ENCODE data around the gene PATJ.

Gene PATJ

DNA sequence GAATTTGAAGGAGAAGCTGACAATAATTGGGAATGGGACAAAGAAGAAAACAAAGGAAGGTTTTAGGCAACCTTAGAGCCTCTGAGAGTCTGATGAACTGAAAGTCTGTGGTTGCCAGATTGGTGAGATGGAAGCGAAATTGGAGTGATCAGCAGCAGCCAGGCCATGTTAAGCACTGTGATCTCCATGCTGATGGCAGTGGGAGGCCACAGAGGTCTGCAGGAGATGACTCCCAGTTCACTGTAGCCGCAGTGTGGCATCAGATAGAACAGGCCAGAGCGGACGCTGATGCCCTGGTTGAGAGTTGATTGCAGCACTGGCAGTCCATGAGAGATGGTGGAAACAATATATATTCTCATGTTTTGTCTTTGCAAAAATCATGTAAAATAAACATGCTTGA is 314.9 kb downstream of the PATJ start:
- no peak for DNase-seq

DNA sequence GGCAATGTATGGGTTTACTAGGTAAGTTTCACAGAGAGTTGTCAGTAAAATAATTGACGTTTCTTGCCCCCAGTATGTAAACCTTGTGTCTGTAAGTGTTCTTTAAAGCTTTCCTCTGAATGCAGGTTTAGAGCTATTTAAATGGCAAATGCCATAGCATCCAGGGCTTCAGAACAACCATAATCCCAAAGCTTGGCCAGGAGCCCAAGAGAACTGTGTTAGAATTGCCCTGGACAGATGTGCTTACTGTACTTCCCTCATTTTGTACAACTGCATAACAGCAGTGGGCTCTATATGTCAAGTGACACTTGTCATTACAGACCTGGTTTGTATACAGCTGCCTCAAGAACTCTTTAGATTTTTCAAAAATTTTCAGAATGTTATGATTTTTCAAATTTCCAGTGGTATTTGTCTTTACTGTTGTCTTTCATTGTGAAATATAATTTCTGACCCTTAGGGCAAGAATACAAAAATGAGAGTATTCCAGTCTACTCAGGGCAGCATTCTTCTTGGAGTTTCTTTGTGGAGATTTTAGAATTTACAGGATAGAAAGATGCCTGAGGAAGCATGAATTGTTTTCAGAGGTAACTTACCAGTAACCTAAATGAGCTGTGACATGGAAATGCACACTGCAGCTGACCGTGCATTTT is 315.5 kb downstream of the PATJ start:
- DNase-seq, result no peak

DNA sequence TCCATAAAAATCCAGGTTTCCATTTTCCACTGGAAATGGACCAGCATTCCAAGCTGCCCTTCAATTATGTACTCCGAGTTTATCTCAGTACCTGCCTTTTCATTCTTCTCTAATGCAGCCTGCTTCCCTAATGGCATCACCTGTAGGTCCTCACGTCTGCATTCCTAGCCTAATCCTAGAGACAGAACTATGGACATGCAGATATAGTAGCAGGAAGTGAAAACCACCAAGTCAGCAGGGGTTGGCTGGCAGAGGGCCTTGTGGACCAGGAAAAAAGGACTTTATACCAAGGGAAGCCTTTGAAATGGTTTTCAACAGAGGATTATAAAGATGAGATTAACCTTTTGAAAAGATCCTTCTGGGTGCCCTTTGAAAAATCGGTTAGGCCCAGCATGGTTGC is 316.7 kb downstream of the PATJ start:
- no peak for DNase-seq

DNA sequence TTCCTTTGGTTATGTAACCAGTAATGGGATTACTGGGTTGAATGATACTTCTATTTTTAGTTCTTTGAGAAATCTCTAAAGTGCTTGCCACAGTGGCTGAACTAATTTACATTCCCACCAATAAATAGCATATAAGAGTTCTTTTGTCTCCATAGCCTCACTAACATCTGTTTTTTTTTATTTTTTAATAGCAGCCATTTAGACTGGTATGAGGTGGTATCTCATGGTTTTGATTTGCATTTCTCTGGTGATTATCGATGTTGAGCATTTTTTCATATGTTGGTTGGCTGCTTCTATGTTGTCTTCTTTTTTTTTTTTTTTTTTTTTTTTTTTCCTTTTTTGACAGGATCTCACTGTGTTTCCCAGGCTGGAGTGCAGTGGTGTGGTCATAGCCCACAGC is 319.8 kb downstream of the PATJ start:
- DNase-seq, result no peak

DNA sequence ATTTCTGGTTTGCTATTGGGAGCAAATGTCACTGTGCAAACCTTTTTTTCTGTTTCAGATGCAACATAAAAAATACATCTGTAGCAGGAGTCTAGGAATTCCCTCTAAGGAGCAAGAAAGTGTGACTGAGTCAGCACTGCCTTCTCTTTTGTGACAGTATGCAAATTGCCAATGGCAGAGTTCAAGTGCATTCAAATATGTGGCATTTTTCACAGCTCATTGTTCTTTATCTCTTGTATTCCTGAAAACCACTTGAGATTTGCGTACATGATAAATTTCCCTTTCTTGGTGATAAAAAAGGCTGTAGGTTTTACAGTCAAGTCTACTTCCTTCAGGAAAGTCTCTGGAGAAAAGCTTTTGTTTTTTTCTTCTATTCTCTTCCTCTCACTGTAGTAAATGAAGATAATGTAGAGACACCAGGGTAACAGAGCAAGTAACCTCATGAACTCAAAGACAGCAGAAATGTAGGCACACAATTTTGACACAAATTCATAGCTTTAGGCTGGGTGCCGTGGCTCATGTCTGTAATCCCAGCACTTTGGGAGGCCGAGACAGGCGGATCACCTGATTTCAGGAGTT is 322.6 kb downstream of the PATJ start:
- no peak for DNase-seq

DNA sequence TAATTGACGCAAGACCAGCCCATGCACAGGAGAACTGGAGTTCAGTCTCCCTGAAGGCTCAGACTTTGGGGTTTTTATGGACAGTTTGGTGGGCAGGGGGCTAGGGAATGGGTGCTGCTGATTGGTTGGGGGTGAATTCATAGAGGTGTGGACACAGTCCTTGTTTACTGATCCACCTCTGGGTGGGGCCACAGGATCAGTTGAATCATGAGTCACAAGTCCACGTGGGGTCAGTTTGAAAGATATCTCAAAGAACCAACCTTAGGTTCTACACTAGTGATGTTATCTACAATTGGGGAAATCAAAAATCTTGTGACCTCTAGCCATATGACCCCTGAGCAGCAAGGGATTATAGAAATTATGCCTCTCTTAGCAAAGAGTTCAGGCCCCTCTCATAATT is 324.4 kb downstream of the PATJ start:
- DNase-seq, result no peak

DNA sequence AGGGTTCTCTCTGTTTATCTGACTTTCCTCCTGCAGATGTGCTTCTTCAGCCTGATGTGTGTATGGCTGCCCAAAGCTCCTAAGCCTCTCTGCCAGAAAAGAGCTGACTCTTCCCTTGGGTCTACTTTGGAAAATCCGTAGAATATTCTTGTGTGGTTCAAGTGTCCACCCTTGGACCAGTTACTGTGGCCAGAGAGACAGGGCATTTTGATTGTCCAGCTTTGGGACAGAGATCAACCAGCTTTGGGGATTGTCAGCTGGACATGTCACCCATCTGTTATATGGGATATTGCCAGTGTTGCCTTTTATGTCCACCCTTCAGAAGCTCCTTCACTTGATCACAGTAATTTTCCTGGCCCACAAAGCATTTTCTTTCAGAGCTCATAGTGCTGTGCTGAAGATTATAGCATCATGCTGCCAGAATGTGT is 326.1 kb downstream of the PATJ start:
- no peak for DNase-seq

DNA sequence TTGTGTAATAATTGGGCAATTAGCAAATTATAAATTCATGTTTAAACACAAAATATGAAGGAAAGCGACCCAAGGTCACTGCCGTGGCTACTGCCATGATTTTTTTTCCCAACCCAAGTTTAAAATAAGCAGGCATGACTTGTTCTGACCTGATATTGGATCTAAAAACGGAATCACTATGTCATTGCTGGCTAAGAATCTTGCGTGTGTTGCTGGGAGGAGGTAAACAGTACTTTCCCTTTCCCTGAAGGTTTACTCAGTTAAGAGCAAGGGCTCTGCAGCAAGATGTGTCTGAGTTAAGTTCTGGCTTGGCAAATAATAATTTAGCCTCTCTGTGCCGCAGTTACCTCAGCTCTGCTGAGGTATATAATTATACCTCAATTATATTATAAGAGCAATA is 326.7 kb downstream of the PATJ start:
- no peak for DNase-seq

DNA sequence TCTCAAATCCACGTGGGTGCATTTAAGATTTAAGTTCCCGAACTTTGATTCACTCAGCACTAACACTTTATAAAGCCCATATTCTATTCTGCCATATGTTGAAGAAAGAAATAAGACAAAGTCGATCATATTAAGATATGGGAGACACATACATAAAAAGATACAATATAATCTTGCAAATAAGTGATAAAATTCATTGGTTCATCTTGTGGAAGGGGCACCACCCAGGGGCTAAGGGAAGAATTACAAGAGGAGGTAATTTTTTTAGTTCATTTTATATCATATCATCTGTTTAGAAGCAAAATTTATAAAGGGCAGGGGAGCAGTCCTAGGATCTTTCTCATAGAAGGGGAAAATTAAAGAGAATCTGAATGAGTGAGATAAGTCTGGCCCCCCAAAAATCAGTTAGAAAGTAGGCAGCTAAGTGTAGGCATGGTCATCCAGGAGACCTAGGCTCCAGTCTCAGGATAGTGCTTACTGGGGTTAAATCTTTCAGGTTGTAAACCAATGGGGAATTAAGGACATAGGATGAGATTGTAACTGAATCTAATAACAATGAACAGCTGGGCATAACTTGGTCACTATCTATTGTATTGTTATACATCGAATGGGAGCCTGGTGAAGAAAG is 328.2 kb downstream of the PATJ start:
- no peak for DNase-seq

DNA sequence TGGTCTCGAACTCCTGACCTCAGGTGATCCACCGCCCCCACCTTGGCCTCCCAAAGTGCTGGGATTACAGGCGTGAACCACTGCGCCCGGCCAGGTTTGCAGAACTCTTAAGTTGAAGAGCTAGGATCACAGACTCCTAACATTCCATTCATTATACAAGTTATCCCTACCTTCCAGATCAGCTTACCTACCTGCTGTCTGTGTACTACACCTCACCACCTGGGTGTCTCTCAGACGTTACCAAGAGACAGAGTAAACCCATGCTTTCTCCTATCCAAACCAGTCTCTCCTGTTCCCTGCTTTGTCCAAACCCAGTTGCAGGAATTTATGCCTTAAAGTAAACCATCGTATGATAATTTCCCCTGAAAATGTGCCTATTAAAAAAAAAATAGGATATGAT is 329.4 kb downstream of the PATJ start:
- no peak for DNase-seq

DNA sequence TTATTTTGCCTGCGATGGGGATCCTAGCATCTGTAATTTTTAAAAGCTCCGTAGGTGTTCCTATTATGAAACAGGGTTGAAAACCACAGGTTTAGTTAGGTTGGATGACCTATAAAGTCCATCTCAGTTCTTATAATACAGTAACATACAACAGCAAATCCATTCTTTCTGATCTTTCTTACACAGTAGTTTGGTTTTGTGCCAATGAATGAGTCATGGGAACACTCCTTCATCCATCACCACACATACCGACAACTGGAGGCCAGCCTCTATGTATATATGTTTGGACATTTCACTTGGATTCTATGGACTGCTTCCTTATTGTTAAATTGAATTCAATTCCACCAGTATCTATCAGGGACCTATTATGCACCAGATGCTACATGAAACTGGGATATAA is 334.0 kb downstream of the PATJ start:
- no peak for DNase-seq

DNA sequence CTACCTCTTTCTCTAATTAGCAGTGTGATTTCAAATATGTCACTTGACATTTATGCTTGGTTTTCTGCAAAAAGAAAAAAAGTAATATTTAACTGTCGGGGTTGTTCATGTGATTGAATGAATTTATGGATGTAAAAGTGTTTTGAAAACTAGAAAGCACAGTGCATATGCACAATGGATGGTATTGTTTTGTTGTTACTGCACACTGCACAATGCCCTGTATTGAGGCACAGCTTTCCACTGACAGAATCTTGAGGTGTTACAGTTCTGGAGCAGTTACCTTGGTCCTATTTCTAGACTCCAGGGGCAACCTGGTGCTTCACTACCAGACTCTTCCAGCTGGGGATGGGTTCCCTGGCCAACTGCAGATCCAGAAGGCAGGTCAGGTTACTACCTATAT is 335.5 kb downstream of the PATJ start:
- no peak for DNase-seq

DNA sequence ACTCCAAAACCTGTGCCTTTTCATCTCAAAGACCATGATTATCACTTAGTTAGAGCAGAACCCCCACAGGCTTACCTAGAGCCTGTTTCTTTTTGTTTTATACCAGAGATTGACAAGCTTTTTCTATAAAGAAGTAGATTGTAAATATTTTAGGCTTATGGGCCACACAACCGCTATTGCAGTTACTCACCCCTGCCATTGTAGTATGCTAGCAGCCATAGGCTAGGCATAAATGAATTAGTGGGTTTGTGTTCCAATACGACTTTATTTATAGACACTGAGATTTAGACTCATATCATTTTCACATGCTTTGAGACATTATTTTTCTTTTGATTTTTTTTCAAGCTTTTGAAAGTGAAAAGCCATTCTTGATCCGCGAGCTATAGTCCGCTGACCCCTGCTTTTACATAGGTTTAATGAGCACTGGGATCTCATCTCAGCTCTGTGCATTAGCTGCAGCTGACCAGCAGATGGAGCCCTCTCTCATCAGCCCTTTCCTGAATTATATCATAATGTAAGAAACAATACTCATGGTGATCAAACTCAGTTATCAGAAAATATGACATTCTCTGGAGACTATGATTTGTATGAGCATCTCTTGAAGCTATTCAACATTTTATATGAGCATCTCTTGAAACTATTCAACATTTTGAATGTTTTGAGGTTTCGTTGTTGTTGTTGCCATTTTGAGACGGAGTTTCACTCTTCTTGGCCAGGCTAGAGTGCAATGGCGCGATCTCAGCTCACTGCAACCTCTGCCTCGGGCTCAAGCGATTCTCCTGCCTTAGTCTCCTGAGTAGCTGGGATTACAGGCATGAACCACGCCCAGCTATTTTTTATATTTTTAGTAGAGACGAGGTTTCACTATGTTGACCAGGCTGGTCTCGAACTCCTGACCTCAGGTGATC is 340.4 kb downstream of the PATJ start:
- DNase-seq, result peak; percentile 10 to 21

DNA sequence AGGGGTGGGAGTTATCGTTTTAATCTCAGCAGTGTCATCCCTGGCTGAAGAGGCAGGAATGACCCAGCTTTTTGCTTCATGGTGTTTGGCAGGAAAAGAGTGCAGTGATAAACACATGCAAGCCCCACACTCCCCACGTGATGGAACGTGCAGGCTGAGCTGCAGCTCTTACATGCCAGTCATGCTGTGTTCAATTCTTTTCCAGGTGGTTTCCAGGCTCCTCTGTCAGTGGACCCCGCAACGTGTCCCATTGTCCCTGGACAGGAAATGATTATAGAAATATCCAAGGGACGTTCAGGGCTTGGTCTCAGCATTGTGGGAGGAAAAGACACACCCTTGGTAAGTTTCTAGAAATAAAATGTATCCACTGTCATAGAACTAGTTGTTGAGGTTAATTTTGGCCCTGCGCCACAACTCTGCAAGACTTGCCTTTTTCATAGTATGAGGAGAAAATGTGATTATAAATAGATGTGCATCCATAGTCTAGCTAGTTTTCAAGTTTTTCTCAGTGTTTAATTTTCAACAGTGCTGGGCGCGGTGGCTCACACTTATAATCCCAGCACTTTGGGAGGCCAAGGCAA is 342.1 kb downstream of the PATJ start:
- no peak for DNase-seq

DNA sequence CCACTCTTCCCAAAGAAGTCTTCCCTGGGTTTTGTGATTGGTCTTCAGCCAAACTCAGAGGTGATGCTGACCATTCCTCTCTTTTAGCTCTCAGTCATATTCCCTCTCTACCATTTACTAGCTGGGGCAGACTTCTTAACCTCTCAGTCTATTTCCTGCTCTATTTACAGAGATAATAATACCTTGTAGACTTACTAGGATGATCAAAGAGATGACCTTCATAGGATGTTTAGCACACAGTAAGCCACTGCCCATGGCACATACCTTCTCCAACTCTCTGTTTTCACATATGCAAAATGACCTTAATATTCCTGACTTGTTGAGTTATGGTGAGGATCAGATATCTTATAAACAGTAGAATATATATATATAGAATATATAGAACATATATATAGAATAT is 346.2 kb downstream of the PATJ start:
- DNase-seq, result no peak

DNA sequence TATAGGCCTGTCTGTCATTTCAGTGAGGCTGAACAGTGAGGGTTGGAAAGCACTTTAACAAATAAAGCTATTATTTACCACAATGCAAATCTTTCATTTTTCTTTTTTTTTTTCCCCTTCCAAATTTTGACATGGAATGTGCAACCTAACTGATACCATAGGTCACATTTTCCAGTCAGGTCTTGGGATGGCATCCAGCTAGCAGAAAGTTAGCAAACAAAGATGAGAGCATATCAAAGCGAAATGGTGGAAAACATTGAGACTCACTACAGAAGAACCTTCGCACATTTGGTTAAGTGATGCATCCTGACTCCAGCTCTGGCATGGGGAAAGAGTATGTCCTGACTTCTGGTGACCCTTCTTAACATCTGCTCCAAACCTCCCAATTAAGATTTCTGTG is 347.3 kb downstream of the PATJ start:
- no peak for DNase-seq

DNA sequence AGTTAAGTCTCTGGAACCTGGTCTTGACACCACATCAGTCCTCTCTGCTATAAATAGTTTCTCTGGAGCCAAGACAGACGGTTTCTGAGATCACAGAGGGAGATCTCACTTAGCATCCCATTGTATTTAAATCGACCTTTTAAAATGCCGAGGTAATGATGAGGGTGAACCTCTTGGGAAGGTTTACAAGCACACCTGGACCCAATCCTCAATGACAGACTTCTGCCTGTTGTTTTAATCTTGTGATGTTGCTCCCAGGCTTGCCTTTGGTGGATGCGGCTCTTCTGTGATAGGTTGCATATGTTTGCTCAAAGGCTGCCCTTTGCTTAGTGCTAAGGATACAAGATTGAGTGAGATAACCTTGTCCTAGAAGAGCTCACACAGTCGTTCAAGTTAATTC is 347.7 kb downstream of the PATJ start:
- DNase-seq, result no peak

DNA sequence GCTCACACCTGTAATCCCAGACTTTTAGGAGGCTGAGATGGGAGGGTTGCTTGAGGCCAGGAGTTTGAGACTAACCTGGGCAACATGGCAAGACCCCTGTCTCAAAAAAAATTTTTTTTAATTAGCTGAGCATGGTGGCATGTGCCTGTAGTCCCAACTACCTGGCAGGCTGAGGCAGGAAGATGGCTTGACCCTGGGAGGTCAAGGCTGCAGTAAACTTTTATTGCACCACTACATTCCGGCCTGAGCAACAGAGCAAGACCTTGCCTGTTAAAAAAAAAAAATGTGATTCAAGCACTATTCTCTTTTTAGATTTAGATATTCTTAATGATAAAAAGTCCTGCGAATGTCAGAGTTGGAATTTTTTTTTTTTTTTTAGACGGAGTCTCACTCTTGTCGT is 349.8 kb downstream of the PATJ start:
- no peak for DNase-seq

DNA sequence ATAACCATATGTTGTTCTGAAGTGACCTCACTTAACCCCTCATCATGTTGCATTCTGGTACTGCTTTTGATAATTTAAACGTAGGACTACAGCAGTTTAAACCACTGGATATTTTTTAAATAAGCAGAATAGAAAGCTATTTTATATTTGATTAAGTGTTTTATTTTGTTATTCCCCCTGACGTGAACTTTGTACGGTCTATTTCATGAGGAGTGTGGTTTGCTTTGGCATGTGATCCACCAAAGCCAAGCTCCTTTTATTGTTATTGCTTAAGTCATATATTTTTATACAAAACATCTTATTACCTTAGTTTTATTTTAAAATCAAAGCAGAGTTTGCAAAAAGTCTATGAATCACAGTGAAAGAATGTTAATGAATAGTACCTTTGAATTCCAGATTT is 351.0 kb downstream of the PATJ start:
- no peak for DNase-seq

DNA sequence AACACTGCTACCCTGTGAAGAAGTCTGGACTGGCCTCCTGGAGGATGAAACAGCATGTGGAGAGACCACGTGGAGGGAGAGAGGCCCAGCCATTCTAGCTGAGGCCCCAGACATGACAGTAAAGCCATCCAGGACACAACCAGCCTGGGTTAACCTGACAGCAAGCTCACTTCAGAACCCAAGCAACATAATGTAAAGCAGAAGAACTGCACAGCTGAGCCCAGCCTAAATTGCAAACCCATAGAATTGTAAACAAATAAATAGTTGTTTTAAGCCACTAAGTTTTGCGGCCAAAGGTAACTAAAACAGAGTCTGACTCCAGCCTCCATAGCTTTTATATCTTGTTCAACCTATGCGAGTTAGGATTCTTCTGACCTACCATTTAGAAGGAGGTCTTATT is 355.2 kb downstream of the PATJ start:
- no peak for DNase-seq

DNA sequence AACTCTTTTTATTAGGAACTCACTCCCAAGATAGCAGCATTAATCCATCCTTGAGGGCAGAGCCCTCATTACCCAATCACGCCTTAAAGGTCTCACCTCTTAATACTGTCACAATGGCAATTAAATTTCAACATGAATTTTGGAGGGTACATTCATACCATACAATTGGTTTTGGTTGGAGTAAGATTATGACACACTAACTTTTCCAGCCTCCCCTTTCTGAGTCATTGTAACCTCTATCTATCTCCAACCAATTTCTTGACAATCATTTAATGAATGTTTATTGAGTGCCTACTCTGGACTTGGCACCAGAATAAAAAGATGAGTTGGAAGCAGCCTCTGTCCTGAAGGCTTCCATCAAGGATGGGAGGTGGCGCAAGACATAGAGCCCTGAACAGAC is 358.2 kb downstream of the PATJ start:
- no peak for DNase-seq

DNA sequence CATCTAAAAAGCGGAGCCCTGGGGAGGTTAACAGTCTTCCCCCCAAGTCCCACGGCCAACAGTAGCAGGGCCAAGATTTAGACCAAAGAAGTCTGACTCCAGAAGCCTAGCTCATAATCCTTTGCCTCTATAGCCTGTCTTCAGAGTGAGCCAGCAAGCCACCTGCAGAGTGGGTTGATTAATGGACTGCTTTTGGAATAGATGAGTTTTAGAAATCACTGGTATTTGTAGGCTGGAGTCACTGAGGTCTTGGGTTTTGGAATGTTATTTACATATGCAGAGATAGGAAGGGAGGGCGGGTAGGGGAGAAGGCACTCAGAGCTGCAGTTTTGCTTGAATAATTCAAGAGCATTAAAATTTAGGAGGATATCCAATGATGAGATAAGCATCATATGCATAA is 361.6 kb downstream of the PATJ start:
- DNase-seq, result no peak

DNA sequence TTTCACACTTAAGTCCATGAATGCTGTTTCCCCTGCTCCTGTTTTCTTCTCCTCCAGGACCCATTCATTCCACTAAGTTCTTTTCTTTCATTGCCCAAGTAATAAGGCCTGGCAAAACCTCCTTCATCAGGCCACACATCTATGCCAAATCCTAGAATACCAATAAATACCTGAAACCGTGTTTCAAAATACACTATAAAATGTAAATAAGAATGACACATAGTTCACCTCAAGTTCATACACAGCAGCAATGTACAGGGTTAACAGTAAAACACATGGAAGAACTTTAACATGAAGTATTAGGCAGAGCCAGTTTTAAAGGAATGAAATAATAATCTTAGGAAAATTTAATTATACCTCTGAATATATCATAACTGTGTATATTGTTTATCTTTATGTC is 365.6 kb downstream of the PATJ start:
- no peak for DNase-seq

Measured in activated CD4-positive, alpha-beta T cell treated with anti-CD3 and anti-CD28 coated beads, Interleukin-2, amount 50 U/mL, for 4 hours (primary cell).